A549 (cell line): ENCODE data around the gene RTN4IP1. TPM values are rescaled to one million over a fixed set of nuclear protein-coding genes. Genes with fewer than 3 reads are reported as not detected.

ENCODE experiments used
- ATAC-seq, 2 experiments: fragments of 200-7000 bp in 1 of 2; fragments of >200 bp in 1 of 2; cut with Nextera tagmentation in 1 of 2; cut with Tn5 transposase in 1 of 2; 3 replicates each; pipeline versions ENCODE4 v1.8.0 to v1.9.1; 2018 to 2020; ENCODE audit warnings: mild to moderate bottlenecking in 1 of 2, moderate library complexity in 1 of 2
- CTCF ChIA-PET: fragments of 300-600 bp; sonication (Branson Sonifier 250); formaldehyde crosslinking; extraction: SDS; loops from one replicate; lab custom pipeline; 2021; ENCODE audit warnings: antibody characterized with exemption, inconsistent platforms; lab: Yijun Ruan, JAX
- POLR2A ChIA-PET: fragments of 350-600 bp; formaldehyde crosslinking; extraction: SDS; loops from one replicate; lab custom pipeline; 2021; ENCODE audit warnings: antibody characterized with exemption, inconsistent platforms; lab: Yijun Ruan, JAX
- DNase-seq, 2 experiments: peaks; one replicate each; pipeline versions ENCODE4 v3.0.0 to v3.0.0-alpha.2; 2011 to 2016; ENCODE audit warnings: low read depth in 1 of 2, low spot score in 1 of 2
- FAIRE-seq: peaks from 2 replicates; lab custom pipeline; 2011; peaks lifted over from hg19 to GRCh38; lab: Jason Lieb, UNC
- H3K27ac ChIP-seq, 2 experiments: fragments of >200 bp; sonication (Bioruptor Twin); formaldehyde crosslinking; 3 replicates each; pipeline ENCODE4 v1.5.1; 2016 to 2017
- H3K4me1 ChIP-seq: fragments of >200 bp; sonication (Bioruptor Twin); formaldehyde crosslinking; 3 replicates; pipeline ENCODE4 v1.6.1; 2016
- H3K4me2 ChIP-seq: fragments of >200 bp; sonication (Bioruptor Twin); formaldehyde crosslinking; 3 replicates; pipeline ENCODE4 v1.6.1; 2016
- H3K4me3 ChIP-seq: fragments of >200 bp; sonication (Bioruptor Twin); formaldehyde crosslinking; 3 replicates; pipeline ENCODE4 v1.5.1; 2016
- H3K9me3 ChIP-seq: fragments of >200 bp; sonication (Bioruptor Twin); formaldehyde crosslinking; 3 replicates; pipeline ENCODE4 v1.6.1; 2016
- CBX8 ChIP-seq: fragments of 200-600 bp; sonication (generic); IDR thresholded peaks from 2 replicates; pipeline ENCODE4 v1.6.1; 2016
- CHD4 ChIP-seq: fragments of 200-600 bp; sonication (generic); IDR thresholded peaks from 2 replicates; pipeline ENCODE4 v1.6.1; 2016; ENCODE audit warnings: antibody characterized with exemption, mild to moderate bottlenecking, borderline replicate concordance
- EHF ChIP-seq: fragments of 250-450 bp; sonication (Bioruptor Pico); IDR thresholded peaks from 2 replicates; pipeline ENCODE4 v1.5.0; 2020; ENCODE audit warnings: mild to moderate bottlenecking
- ELK1 ChIP-seq: fragments of 150-350 bp; IDR thresholded peaks from 2 replicates; pipeline ENCODE4 v1.6.1; 2014; ENCODE audit warnings: low read depth, mild to moderate bottlenecking, low read length
- ESRRA ChIP-seq: fragments of 150-350 bp; IDR thresholded peaks from 2 replicates; pipeline ENCODE4 v1.6.1; 2014; ENCODE audit warnings: mild to moderate bottlenecking, low read length, borderline replicate concordance
- FOXS1 ChIP-seq: fragments of 250-450 bp; sonication (Bioruptor Pico); IDR thresholded peaks from 2 replicates; pipeline ENCODE4 v1.5.0; 2020; ENCODE audit warnings: mild to moderate bottlenecking, moderate library complexity
- HES2 ChIP-seq: fragments of >200 bp; sonication (Bioruptor Twin); formaldehyde crosslinking; IDR thresholded peaks from 2 replicates; pipeline ENCODE4 v1.6.1; 2016
- HEYL ChIP-seq: fragments of 250-450 bp; sonication (Bioruptor Pico); IDR thresholded peaks from 2 replicates; pipeline ENCODE4 v1.8.0; 2021; ENCODE audit warnings: mild to moderate bottlenecking, moderate library complexity
- HMGXB4 ChIP-seq: fragments of 250-450 bp; sonication (Bioruptor Pico); IDR thresholded peaks from 2 replicates; pipeline ENCODE4 v1.5.0; 2021; ENCODE audit warnings: mild to moderate bottlenecking, moderate library complexity, borderline replicate concordance
- HOXA7 ChIP-seq: fragments of 250-450 bp; sonication (Bioruptor Pico); IDR thresholded peaks from 2 replicates; pipeline ENCODE4 v1.5.0; 2020; ENCODE audit warnings: mild to moderate bottlenecking, moderate library complexity
- HOXB5 ChIP-seq: fragments of 250-450 bp; sonication (Bioruptor Pico); IDR thresholded peaks from 2 replicates; pipeline ENCODE4 v1.5.0; 2020; ENCODE audit warnings: mild to moderate bottlenecking, moderate library complexity
- JUN ChIP-seq, 2 experiments: fragments of >200 bp; sonication (Bioruptor Twin); formaldehyde crosslinking; IDR thresholded peaks; 2 replicates in 1 of 2; 3 replicates in 1 of 2; pipeline ENCODE4 v1.6.1; 2016 to 2017
- KDM5A ChIP-seq: fragments of 200-600 bp; sonication (generic); IDR thresholded peaks from 2 replicates; pipeline ENCODE4 v1.6.1; 2016; ENCODE audit warnings: antibody characterized with exemption, mild to moderate bottlenecking
- MAFK ChIP-seq: fragments of 450-650 bp; IDR thresholded peaks from 2 replicates; pipeline ENCODE4 v1.6.1; 2014; ENCODE audit not compliant: partially characterized antibody
- NFE2L2 ChIP-seq: fragments of 150-350 bp; conservative IDR thresholded peaks from 2 replicates; pipeline ENCODE4 v1.6.1; 2014; ENCODE audit warnings: low read length
- RCOR1 ChIP-seq: fragments of 150-350 bp; IDR thresholded peaks from 2 replicates; pipeline ENCODE4 v1.6.1; 2014; ENCODE audit warnings: antibody characterized with exemption, low read length, low read depth
- RFX5 ChIP-seq: fragments of 450-650 bp; IDR thresholded peaks from 2 replicates; pipeline ENCODE4 v1.7.1; 2014; ENCODE audit warnings: antibody characterized with exemption, mild to moderate bottlenecking, moderate library complexity
- SREBF2 ChIP-seq: fragments of 450-650 bp; IDR thresholded peaks from 2 replicates; pipeline ENCODE4 v1.6.1; 2014; ENCODE audit warnings: mild to moderate bottlenecking, moderate library complexity
- WGBS: methylation state at CpG from one replicate; pipeline ENCODE4 v1.1.6; 2017; ENCODE audit errors: missing lambda C conversion rate; 5-methylcytosine and 5-hydroxymethylcytosine counted together
- polyA plus RNA-seq, 4 experiments: library from polyadenylated mRNA; depleted of rRNA in 3 of 4; stranded (reverse); fragments of >200 nt; fragmentation: RNase III in 1 of 4; extraction: RNeasy Plus Mini Kit Qiagen cat#74134 plus additional on column Dnase treatment in 1 of 4; gene quantifications; 2 replicates in 3 of 4; 3 replicates in 1 of 4; pipeline ENCODE4 v1.2.3, GENCODE V29; 2011 to 2017

Gene RTN4IP1
- polyA plus RNA-seq, 2 of the 4 experiments (the other 2 are of a cell fraction) = 13.9 to 15.1 TPM

GRCh38 chr6:106623039-106623438 lies 6.3 kb downstream of the RTN4IP1 start:
- ChIA-PET CTCF (interaction anchor here (1.2 to 1.6 kb wide), 2 partner anchors 13 to 301 kb away, joined by 3 read pairs; no protein-coding TSS in a partner anchor), POLR2A (no interaction called here)
- 33% methylated on average over 1 of the region's 1 CpG for WGBS
- TF ChIP-seq HOXA7 (CRISPR knock-in tag) (no peak), MAFK (no peak), FOXS1 (CRISPR knock-in tag) (no peak), ESRRA (no peak), HMGXB4 (CRISPR knock-in tag) (no peak), SREBF2 (no peak), HOXB5 (CRISPR knock-in tag) (no peak), EHF (CRISPR knock-in tag) (no peak), CHD4 (no peak), KDM5A (no peak), CBX8 (no peak)
- ATAC-seq = no peak
- Histone ChIP-seq H3K9me3 (no peaks in the 10 kb centered on the region), H3K4me1 (peaks cover 3% of the 10 kb centered on the region; the same call in 2 of the 3 replicates), H3K4me3 (no peak overlapping the region), H3K27ac (no peak overlapping the region), H3K4me2 (no peak overlapping the region)
- no peak for FAIRE-seq
- DNase-seq = no peak

GRCh38 chr6:106622412-106622811 lies 6.9 kb downstream of the RTN4IP1 start:
- TF ChIP-seq EHF (CRISPR knock-in tag) (no peak), NFE2L2 (no peak), JUN (IDR thresholded peaks at IDR 0.05) (no peak), RCOR1 (no peak), HEYL (no peak), HOXA7 (CRISPR knock-in tag) (no peak), HES2 (no peak), RFX5 (no peak)
- FAIRE-seq = no peak
- Histone ChIP-seq H3K4me1 (no peaks in the 10 kb centered on the region), H3K27ac (no peak overlapping the region), H3K4me3 (no peak overlapping the region), H3K9me3 (no peaks in the 10 kb centered on the region), H3K4me2 (no peak overlapping the region)
- ATAC-seq = no peak
- POLR2A ChIA-PET = no interaction called here
- DNase-seq = no peak
- CTCF ChIA-PET = interaction anchor here (1.2 to 1.6 kb wide), 2 partner anchors 12 to 302 kb away, joined by 3 read pairs; no protein-coding TSS in a partner anchor
- WGBS = 91% methylated on average over 8 of the region's 8 CpGs

GRCh38 chr6:106620931-106621672 lies 8.2 kb downstream of the RTN4IP1 start:
- FAIRE-seq = no peak
- no peaks in the 10 kb centered on the region for H3K4me1 ChIP-seq
- WGBS = 90% methylated on average over 3 of the region's 3 CpGs
- ChIA-PET POLR2A (no interaction called here), CTCF (interaction anchor here (0.7 to 1.3 kb wide), 4 partner anchors 11 to 358 kb away, joined by 3 to 5 read pairs (median 4); no protein-coding TSS in a partner anchor)
- no peak overlapping the region for H3K4me2 ChIP-seq
- H3K4me3 ChIP-seq = no peak overlapping the region
- H3K9me3 ChIP-seq = no peaks in the 10 kb centered on the region
- ATAC-seq = no peak
- no peak for TF ChIP-seq ELK1
- TF ChIP-seq, all 56 proteins: peak for 0
- DNase-seq = no peak
- H3K27ac ChIP-seq = no peak overlapping the region
